ENCODE measurements around the gene TEC. TPM values are rescaled to one million over a fixed set of nuclear protein-coding genes. Genes with fewer than 3 reads are reported as not detected.

The TEC gene
- total RNA-seq, 2 donors from 2014 or later = 2.1 to 3.3 TPM

GRCh38 chr4:48228949-48229348 is 40.7 kb downstream of the TEC start:
- ATAC-seq (no peak), DNase-seq (no peak)
- Histone ChIP-seq H3K9me3 (no peaks in the 10 kb centered on the region), H3K4me1 (no peaks in the 10 kb centered on the region), H3K27ac (no peak overlapping the region), H3K27me3 (no peaks in the 10 kb centered on the region), H3K36me3 (replicated peaks in 1 of 2; ENCODE audit: insufficient read depth in 1 of 2, low read depth in 2 of 2) (no peaks in the 10 kb centered on the region), H3K4me3 (no peak overlapping the region)
- no peak for TF ChIP-seq CTCF (IDR thresholded peaks at IDR 0.05)
- TF ChIP-seq POLR2A (IDR thresholded peaks at IDR 0.05) = no peak
- intact Hi-C loops (cut with DNase I) = no loop called here
- 87 to 89% methylated on average over 1 of the region's 1 CpG for WGBS, 2 donors

- ATAC-seq = no peak
- H3K9me3 ChIP-seq = no peaks in the 10 kb centered on the region
These were observed 42.0 kb downstream of the TEC start for GRCh38 chr4:48227662-48228061.

GRCh38 chr4:48226199-48226598 is 43.4 kb downstream of the TEC start:
- intact Hi-C loops (cut with DNase I) = no loop called here
- H3K4me3 ChIP-seq = no peak overlapping the region
- H3K36me3 ChIP-seq (replicated peaks in 1 of 2; ENCODE audit: insufficient read depth in 1 of 2, low read depth in 2 of 2) = no peaks in the 10 kb centered on the region
- H3K4me1 ChIP-seq = no peaks in the 10 kb centered on the region
- DNase-seq (no peak), ATAC-seq (no peak)
- no peak overlapping the region for H3K27ac ChIP-seq
- TF ChIP-seq CTCF (IDR thresholded peaks at IDR 0.05) (no peak), POLR2A (IDR thresholded peaks at IDR 0.05) (no peak)
- no peaks in the 10 kb centered on the region for H3K27me3 ChIP-seq
- H3K9me3 ChIP-seq = no peaks in the 10 kb centered on the region
- 77 to 85% methylated on average over 4 of the region's 4 CpGs for WGBS, 2 donors

More at GRCh38 chr4:48227662-48228061, 42.0 kb downstream of the TEC start:
- H3K27ac ChIP-seq = no peak overlapping the region
- 69 to 71% methylated on average over 4 of the region's 4 CpGs for WGBS, 2 donors
- H3K36me3 ChIP-seq (replicated peaks in 1 of 2; ENCODE audit: insufficient read depth in 1 of 2, low read depth in 2 of 2) = no peaks in the 10 kb centered on the region
- TF ChIP-seq POLR2A (IDR thresholded peaks at IDR 0.05) = no peak
- TF ChIP-seq CTCF (IDR thresholded peaks at IDR 0.05) = no peak
- H3K4me3 ChIP-seq = no peak overlapping the region
- H3K4me1 ChIP-seq = no peaks in the 10 kb centered on the region
- intact Hi-C loops (cut with DNase I) = no loop called here
- no peaks in the 10 kb centered on the region for H3K27me3 ChIP-seq
- DNase-seq = no peak

GRCh38 chr4:48225368-48226141 is 44.1 kb downstream of the TEC start:
- H3K4me1 ChIP-seq = no peaks in the 10 kb centered on the region
- H3K36me3 ChIP-seq (replicated peaks in 1 of 2; ENCODE audit: insufficient read depth in 1 of 2, low read depth in 2 of 2) = no peaks in the 10 kb centered on the region
- intact Hi-C loops (cut with DNase I) = no loop called here
- WGBS, 2 donors = 81 to 90% methylated on average over 7 of the region's 7 CpGs
- no peak overlapping the region for H3K4me3 ChIP-seq
- no peaks in the 10 kb centered on the region for H3K27me3 ChIP-seq
- no peak for DNase-seq
- H3K27ac ChIP-seq = no peak overlapping the region
- no peaks in the 10 kb centered on the region for H3K9me3 ChIP-seq
- ATAC-seq = no peak
- TF ChIP-seq POLR2A (IDR thresholded peaks at IDR 0.05) (no peak), CTCF (IDR thresholded peaks at IDR 0.05) (no peak)

- H3K36me3 ChIP-seq (replicated peaks in 1 of 2; ENCODE audit: insufficient read depth in 1 of 2, low read depth in 2 of 2) = no peaks in the 10 kb centered on the region
- intact Hi-C loops (cut with DNase I) = no loop called here
- H3K27me3 ChIP-seq = no peaks in the 10 kb centered on the region
- TF ChIP-seq CTCF (IDR thresholded peaks at IDR 0.05) = no peak
- no peak for TF ChIP-seq POLR2A (IDR thresholded peaks at IDR 0.05)
- H3K4me3 ChIP-seq = no peak overlapping the region
- WGBS, 2 donors = 78 to 86% methylated on average over 5 of the region's 5 CpGs
- no peak overlapping the region for H3K27ac ChIP-seq
- H3K4me1 ChIP-seq = no peaks in the 10 kb centered on the region
- no peak for ATAC-seq
- H3K9me3 ChIP-seq = no peaks in the 10 kb centered on the region
- DNase-seq = no peak
These were observed 45.0 kb downstream of the TEC start for GRCh38 chr4:48224606-48225005.
